Glomerular visceral epithelial cell (primary cell): ENCODE measurements around the gene MUC6.

Experiments used
- DNase-seq: peaks from one replicate; pipeline ENCODE4 v3.0.0-alpha.2; 2016; ENCODE audit errors: extremely low spot score

MUC6 gene

GRCh38 chr11:1072116-1072820, 35.8 kb upstream of the MUC6 start:
- peak; percentile 81 for DNase-seq

GRCh38 chr11:1071571-1072115, 35.1 kb upstream of the MUC6 start:
- no peak for DNase-seq

GRCh38 chr11:1070594-1071462, 34.3 kb upstream of the MUC6 start:
- no peak for DNase-seq

DNA sequence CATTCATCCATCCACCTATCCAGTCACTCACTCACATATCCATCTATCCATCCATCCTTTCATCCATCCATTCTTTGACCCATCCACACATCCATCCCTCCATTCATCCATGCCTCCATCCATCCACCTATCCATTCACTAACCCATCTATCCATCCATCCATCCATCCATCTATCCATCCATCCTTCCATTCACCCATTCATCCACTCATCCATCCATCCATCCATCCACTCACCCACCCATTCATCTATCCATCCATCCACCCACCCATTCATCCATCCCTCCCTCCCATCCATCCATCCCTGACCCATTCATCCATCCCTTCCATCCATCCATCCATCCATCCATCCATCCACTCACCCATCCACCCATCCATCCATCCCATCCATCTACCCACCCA, 33.2 kb upstream of the MUC6 start:
- no peak for DNase-seq

DNA sequence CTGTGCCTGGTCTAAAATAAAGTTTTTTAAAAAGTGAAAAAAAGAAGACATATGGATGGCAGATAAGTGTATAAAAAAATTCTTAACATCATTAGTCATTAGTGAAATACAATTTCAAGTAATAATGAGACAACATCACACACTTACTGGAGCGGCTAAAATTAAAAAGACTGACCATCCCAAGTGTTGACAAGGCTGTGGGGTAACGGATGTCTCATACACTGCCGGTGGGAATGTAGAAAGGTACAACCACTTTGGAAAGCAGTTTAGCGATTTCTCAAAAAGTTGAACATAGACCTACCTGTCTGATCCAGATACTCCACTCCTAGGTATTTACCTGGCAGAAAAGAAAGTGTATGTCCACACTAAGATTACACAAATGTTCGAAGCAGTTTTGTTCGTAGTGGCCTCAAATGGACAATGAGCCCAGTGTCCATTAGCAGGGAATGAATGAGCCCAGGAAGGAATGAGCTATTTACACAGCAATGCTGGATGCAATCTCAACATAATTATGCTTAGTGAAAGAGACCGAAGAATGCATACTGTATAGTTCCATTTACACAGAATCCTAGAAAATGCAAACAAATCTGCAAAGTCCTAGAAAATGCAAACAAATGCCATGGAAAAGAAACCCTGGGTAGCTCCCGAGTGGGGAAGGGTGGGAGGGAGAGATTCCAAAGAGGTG, 31.4 kb upstream of the MUC6 start:
- no peak for DNase-seq

- DNase-seq = no peak
These were observed 27.6 kb upstream of the MUC6 start for GRCh38 chr11:1064167-1064566.

DNA sequence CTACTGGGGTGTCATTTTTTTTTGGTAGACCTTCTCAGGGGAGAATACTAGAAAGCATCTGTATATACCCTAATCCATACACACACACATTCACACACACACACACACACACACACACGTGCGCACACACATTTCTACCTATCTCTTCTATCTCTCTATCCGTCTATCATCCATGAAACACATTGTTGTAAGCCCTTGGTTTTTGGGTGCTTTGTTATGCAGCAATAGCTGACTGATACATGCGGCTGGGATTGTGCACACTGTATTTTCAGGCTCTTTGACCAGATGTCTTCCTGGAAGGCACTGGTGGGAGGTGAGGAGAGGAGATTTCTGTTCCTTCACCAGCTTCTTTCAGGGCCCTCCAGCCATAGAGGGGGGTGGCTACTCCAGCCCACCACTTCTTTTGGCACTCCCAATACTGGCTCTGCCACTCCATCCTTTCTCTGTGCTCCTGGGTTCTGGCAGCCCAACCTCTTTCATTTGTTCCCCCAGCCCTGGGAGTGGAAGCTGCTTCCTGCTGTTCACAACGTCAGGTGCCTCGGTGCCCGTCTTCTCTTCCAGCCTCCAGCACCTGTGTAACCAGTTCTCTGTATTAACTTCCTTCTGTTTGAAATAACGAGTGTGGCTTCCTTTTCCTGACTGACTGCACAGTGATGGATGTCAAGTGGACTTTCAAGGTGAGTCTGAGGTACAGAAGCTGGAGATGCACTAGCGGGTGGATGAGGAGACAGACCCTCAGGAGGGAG, 25.7 kb upstream of the MUC6 start:
- DNase-seq = no peak

GRCh38 chr11:1060852-1061616, 24.5 kb upstream of the MUC6 start:
- no peak for DNase-seq

DNA sequence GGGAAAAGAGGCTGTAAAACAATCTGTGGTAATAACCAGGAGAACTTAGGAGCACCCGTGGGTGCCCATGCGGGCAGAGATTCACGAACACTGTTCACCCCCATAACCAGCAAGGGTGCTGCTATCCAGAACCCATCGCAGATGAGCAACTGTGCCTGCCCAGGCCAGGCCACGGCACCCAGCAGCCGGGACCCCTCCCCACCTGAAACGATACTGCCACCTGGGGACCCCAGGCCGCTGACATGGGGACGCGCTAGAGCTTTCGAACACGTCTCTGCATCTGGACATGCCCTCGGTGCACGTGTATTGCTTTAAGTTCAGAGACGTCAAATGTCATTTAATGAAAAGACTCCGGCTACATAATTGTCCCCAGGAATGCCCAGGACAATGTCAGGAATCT, 23.9 kb upstream of the MUC6 start:
- no peak for DNase-seq

DNA sequence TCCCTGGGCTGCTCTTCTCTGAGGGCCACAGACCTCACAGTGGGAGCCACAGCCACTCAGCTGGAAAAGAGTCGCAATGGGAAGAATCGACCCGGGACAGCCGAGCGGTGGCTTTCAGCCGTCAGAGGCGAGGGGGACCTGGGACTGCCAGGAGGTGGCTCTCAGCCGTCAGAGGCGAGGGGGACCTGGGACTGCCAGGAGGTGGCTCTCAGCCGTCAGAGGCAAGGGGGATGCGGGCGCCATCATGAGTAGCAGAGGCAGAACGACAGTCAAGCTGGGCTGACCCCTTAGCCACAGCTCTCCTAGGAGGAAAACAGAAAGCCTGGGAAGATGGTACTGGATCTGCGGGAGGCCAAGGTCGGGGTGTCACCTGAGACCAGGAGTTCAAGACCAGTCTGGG, 23.2 kb upstream of the MUC6 start:
- no peak for DNase-seq

DNA sequence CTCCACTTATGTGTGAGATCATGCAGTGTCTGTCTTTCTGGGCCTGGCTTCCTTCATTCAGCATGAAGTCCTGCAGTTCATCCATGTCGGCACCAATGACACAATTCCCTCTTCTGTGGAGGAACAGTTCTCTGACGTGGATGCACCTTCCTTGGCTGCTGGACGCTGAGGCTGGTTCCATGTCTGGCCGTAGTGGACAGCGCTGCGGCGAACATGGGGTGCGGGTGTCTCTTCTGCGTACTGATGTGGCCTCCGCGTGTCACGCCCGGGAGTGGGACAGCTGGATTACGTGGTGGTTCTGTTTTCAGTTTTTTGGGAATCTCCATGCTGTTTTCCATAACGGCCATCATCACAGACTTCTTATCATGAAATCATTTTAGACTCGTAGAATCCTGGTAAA, 21.3 kb upstream of the MUC6 start:
- DNase-seq = no peak

- DNase-seq = no peak
These were observed 19.7 kb upstream of the MUC6 start for GRCh38 chr11:1055990-1056771.

DNA sequence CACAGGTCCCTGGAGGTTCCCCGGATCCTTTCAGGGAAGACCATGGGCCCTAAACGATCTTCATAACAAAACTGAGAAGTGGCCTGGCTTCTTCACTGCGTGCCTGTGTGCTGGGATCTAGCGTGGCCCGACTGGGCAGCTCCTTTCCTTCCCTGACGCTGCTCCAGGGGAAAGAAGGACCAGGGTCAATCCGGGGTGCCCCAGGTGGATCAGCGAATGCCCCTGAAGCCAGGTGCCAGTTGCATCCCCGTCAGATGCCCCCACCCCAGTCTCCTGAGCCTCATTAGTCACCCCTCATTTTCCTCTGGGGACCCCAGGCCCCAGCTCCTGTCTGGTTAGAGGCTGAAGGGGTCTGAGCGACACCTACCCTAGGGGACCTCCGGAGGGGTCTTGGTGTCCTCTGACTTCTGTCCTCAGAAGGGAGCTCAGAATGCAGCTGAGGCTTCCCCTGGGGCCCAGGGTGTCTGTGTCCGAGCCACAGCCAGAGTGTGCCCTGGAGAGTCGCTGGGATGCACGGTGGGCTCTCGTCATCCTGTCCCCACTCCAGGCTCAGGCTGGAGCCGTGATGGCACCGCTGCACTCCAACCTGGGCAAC, 18.7 kb upstream of the MUC6 start:
- DNase-seq = no peak

DNA sequence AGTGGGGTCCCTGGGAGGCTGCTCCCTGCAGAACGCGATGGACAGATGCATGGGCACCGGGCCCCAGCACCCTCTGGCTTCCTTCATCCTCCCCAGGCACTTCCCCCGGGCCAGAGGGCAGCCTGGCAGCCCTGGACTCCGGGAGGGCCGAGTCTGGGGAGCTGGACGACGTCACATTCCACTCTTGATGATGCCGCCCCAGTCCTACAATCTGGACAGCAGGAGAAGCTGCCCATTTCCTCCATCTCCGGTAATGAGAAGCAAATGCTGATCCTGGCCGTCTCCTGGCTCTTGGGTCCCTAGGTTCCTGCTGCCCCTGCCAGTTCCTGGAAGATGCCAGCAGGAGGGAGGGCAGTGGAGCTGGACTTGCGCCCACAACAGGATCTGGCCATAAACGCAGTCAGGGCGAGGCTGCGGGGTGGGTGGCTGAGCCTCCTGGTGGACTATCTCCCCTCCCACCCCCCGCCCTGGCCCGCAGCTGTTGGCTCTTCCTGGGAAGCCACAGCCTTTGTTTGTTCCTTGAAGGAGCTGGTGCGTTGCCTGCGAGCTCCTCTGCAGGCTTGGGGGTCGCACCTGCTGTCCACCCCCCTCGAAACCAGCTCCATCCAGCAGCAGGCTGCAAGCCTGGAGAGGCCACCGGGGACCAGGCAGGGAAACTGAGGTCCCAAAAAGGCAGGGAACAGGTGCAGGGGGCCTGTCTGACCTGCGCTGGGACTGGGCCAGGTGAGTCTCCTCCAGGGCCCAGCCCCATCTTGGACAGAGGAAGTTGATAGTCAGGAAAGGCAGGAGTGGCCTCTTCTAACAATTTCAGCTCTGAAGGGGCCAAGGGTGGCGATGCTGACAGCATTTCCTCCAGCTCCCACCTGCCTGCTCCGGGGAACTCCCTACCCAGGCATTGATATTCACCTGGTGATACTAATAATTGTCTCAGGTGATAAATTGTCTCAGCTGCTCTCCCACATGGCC, 17.9 kb upstream of the MUC6 start:
- no peak for DNase-seq

DNA sequence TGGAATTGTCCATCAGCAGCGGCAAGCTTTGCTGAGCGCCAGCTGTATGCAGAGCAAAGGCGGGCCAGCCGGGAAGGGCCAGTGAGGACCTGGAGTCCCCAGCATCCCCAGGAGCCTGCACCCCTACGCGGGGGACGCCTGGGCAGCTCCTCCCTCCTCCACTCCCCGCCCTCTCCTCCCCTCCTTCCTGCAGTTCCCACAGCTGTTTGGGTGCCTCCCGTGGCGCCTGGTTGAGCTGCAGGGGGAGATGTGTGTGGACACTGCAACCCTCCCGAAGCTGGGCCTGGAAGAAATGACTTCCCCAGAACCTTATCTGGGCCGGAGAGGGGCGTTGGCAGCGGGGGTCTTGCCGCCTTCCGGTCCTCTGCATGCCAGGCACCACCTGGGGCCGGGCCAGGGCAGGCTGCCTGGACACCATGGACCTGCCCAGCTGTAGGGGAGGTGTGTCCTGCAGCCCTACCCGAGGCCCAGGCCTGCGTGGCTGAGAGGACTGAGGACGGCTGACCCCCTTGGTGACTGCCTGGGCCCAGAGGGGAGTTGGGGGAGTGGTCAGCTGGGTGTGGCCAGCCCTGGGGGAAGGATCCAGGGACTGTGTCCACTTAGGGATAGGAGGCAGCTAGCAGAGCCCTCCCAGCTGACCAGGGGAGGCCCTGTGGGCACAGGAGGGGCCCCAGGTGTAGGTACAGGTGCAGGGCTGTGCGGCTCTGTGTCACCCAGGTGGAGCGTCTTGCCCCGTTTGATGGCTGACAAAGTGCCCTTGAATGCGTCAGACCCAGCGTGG, 16.8 kb upstream of the MUC6 start:
- DNase-seq = no peak

- no peak for DNase-seq
These were observed 15.9 kb upstream of the MUC6 start for GRCh38 chr11:1052133-1053011.
